Prostate gland (tissue), 2 donors: Measurements from ENCODE around the gene TLCD3B.

ENCODE experiments used
- POLR2A ChIP-seq: fragments of 450-650 bp; IDR thresholded peaks from one replicate; pipeline ENCODE4 v1.6.1; 2016; ENCODE audit warnings: antibody characterized with exemption, mild to moderate bottlenecking
- POLR2AphosphoS5 ChIP-seq: sonication (generic); formaldehyde crosslinking; IDR thresholded peaks from one replicate; pipeline ENCODE4 v1.6.1; 2017; ENCODE audit warnings: antibody characterized with exemption
- TF ChIP-seq, protein P1 (sequence below), 4 experiments: fragments of 200-600 bp in 2 of 4; fragments of 450-650 bp in 2 of 4; sonication (generic) in 2 of 4; IDR thresholded peaks; 1 replicate in 3 of 4; 2 replicates in 1 of 4; pipeline ENCODE4 v1.5.1; 2016 to 2019; ENCODE audit warnings: antibody characterized with exemption in 4 of 4, mild to moderate bottlenecking in 2 of 4, moderate library complexity in 2 of 4

DNA sequence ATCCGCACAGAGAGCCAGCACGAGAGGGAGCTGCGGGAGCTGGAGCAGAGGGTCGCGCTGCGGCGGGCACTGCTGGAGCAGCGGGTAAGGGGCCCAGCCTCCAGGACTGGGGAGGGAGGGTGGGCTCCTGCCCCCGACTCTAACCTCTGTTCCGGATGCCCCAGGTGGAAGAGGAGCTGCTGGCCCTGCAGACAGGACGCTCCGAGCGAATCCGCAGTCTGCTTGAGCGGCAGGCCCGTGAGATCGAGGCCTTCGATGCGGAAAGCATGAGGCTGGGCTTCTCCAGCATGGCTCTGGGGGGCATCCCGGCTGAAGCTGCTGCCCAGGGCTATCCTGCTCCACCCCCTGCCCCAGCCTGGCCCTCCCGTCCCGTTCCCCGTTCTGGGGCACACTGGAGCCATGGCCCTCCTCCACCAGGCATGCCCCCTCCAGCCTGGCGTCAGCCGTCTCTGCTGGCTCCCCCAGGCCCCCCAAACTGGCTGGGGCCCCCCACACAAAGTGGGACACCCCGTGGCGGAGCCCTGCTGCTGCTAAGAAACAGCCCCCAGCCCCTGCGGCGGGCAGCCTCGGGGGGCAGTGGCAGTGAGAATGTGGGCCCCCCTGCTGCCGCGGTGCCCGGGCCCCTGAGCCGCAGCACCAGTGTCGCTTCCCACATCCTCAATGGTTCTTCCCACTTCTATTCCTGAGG, 40.0 kb downstream of the TLCD3B start:
- TF ChIP-seq, protein P1, sequence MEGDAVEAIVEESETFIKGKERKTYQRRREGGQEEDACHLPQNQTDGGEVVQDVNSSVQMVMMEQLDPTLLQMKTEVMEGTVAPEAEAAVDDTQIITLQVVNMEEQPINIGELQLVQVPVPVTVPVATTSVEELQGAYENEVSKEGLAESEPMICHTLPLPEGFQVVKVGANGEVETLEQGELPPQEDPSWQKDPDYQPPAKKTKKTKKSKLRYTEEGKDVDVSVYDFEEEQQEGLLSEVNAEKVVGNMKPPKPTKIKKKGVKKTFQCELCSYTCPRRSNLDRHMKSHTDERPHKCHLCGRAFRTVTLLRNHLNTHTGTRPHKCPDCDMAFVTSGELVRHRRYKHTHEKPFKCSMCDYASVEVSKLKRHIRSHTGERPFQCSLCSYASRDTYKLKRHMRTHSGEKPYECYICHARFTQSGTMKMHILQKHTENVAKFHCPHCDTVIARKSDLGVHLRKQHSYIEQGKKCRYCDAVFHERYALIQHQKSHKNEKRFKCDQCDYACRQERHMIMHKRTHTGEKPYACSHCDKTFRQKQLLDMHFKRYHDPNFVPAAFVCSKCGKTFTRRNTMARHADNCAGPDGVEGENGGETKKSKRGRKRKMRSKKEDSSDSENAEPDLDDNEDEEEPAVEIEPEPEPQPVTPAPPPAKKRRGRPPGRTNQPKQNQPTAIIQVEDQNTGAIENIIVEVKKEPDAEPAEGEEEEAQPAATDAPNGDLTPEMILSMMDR (IDR thresholded peaks at IDR 0.05), result no peak
- TF ChIP-seq POLR2A, result no peak
- TF ChIP-seq POLR2AphosphoS5, result no peak
